HCT116 (cell line): ENCODE measurements around the gene CHL1. TPM values are rescaled to one million over a fixed set of nuclear protein-coding genes. Genes with fewer than 3 reads are reported as not detected.

ENCODE experiments used
- ATAC-seq: fragments of 200-7000 bp; cut with Tn5 transposase; 2 replicates; pipeline ENCODE4 v1.9.1; 2020; ENCODE audit warnings: mild to moderate bottlenecking, moderate library complexity
- BruUV-seq: library from RNA; stranded (reverse); fragments of 400-500 nt; replicated peaks from 2 replicates; lab custom pipeline; 2021; lab: Mats Ljungman, UMichigan
- CTCF ChIA-PET: fragments of 300-600 bp; sonication (Branson Sonifier 250); formaldehyde crosslinking; loops from one replicate; lab custom pipeline; 2021; ENCODE audit warnings: antibody characterized with exemption; lab: Charles Lee
- POLR2A ChIA-PET: fragments of 300-600, 350-600 bp; sonication (Branson Sonifier 250); formaldehyde crosslinking; loops from one replicate; lab custom pipeline; 2021; ENCODE audit warnings: antibody characterized with exemption; lab: Charles Lee
- RAD21 ChIA-PET, 2 experiments: fragments of 300-600 bp; sonication (Branson Sonifier 250); formaldehyde crosslinking; loops; one replicate each; lab custom pipeline; 2023; ENCODE audit warnings: low total read pairs in 2 of 2; ENCODE audit not compliant: uncharacterized antibody in 2 of 2, unreplicated experiment in 2 of 2, low non-redundant PET in 1 of 2; lab: Charles Lee
- DNase-seq: peaks from one replicate; pipeline ENCODE4 v3.0.0-alpha.2; 2010; ENCODE audit warnings: low read depth, low spot score
- H2AFZ ChIP-seq: fragments of 200-600 bp; shearing (Covaris generic), sonication (generic); 2 replicates; pipeline ENCODE4 v1.6.1; 2017; ENCODE audit warnings: low read depth, mixed run types, mixed read lengths, antibody characterized with exemption, low read length; ENCODE audit not compliant: poor library complexity, severe bottlenecking
- H3K27ac ChIP-seq: 2 replicates; pipeline ENCODE4 v1.5.1; 2012; ENCODE audit warnings: low read depth, low read length
- H3K27me3 ChIP-seq: fragments of 200-600 bp; sonication (generic); 2 replicates; pipeline ENCODE4 v1.6.1; 2016; ENCODE audit warnings: mixed run types, low read length, mixed read lengths; ENCODE audit not compliant: insufficient read depth
- H3K36me3 ChIP-seq, 2 experiments: fragments of 200-500 bp in 1 of 2; fragments of 200-600 bp in 1 of 2; sonication (Bioruptor generic) in 1 of 2; sonication (generic) in 1 of 2; 2 replicates each; pipeline versions ENCODE4 v1.5.1 to v1.6.1; 2014 to 2016; ENCODE audit warnings: low read length in 2 of 2, inconsistent platforms in 1 of 2, mixed read lengths in 1 of 2, mixed run types in 1 of 2; ENCODE audit not compliant: insufficient read depth in 2 of 2, control insufficient read depth in 1 of 2
- H3K4me1 ChIP-seq, 2 experiments: fragments of 200-600 bp in 1 of 2; sonication (generic) in 1 of 2; 2 replicates each; pipeline versions ENCODE4 v1.5.1 to v1.6.1; 2012 to 2017; ENCODE audit warnings: low read length in 2 of 2, inconsistent platforms in 1 of 2, mild to moderate bottlenecking in 1 of 2, mixed read lengths in 1 of 2, mixed run types in 1 of 2, moderate library complexity in 1 of 2; ENCODE audit not compliant: insufficient read depth in 2 of 2, control insufficient read depth in 1 of 2
- H3K4me2 ChIP-seq: fragments of 200-600 bp; sonication (generic); 2 replicates; pipeline ENCODE4 v1.6.1; 2017; ENCODE audit warnings: mixed run types, low read length, mixed read lengths
- H3K4me3 ChIP-seq, 2 experiments: fragments of 200-600 bp in 1 of 2; sonication (generic) in 1 of 2; replicated peaks in 1 of 2; 2 replicates each; pipeline ENCODE4 v1.5.1; 2011 to 2016; ENCODE audit warnings: low read length in 2 of 2, control low read depth in 1 of 2, low read depth in 1 of 2, mild to moderate bottlenecking in 1 of 2, mixed read lengths in 1 of 2, mixed run types in 1 of 2
- H3K79me2 ChIP-seq: fragments of 200-600 bp; sonication (generic); 2 replicates; pipeline ENCODE4 v1.6.1; 2017; ENCODE audit warnings: mild to moderate bottlenecking, mixed run types, low read length, moderate library complexity, mixed read lengths; ENCODE audit not compliant: insufficient read depth
- H3K9ac ChIP-seq: fragments of 200-600 bp; sonication (generic); 2 replicates; pipeline ENCODE4 v1.6.1; 2016; ENCODE audit warnings: low read length, mixed read lengths
- H3K9me2 ChIP-seq: fragments of 200-600 bp; sonication (generic), shearing (Covaris generic); 2 replicates; pipeline ENCODE4 v1.6.1; 2017; ENCODE audit warnings: mixed run types, mild to moderate bottlenecking, moderate library complexity; ENCODE audit not compliant: insufficient read depth
- H3K9me3 ChIP-seq, 2 experiments: fragments of 200-500 bp in 1 of 2; fragments of 200-600 bp in 1 of 2; sonication (Bioruptor generic) in 1 of 2; sonication (generic) in 1 of 2; 2 replicates each; pipeline ENCODE4 v1.6.1; 2014 to 2017; ENCODE audit warnings: low read length in 2 of 2, mixed read lengths in 2 of 2, inconsistent platforms in 1 of 2, low read depth in 1 of 2, mild to moderate bottlenecking in 1 of 2, mixed run types in 1 of 2, moderate library complexity in 1 of 2; ENCODE audit not compliant: control insufficient read depth in 1 of 2, insufficient read depth in 1 of 2
- H4K20me1 ChIP-seq: fragments of 200-600 bp; sonication (generic), shearing (Covaris generic); 2 replicates; pipeline ENCODE4 v1.6.1; 2017; ENCODE audit warnings: mixed run types, mild to moderate bottlenecking, moderate library complexity; ENCODE audit not compliant: insufficient read depth
- EGR1 ChIP-seq: IDR thresholded peaks from 2 replicates; pipeline ENCODE4 v1.6.1; 2012; ENCODE audit warnings: low read depth
- EZH2 ChIP-seq: fragments of 200-600 bp; sonication (generic); IDR thresholded peaks from 2 replicates; pipeline ENCODE4 v1.6.1; 2017; ENCODE audit warnings: antibody characterized with exemption, mixed run types
- EZH2phosphoT487 ChIP-seq: fragments of 200-600 bp; IDR thresholded peaks from 2 replicates; pipeline ENCODE4 v1.6.1; 2018; ENCODE audit warnings: antibody characterized with exemption, borderline replicate concordance
- JUND ChIP-seq: IDR thresholded peaks from 2 replicates; pipeline ENCODE4 v1.6.1; 2012
- POLR2A ChIP-seq: IDR thresholded peaks from 2 replicates; pipeline ENCODE4 v1.7.0; 2011; ENCODE audit warnings: borderline replicate concordance; ENCODE audit not compliant: insufficient read depth, insufficient read length; ENCODE audit errors: extremely low read depth
- TCF7L2 ChIP-seq: IDR thresholded peaks from 2 replicates; pipeline ENCODE4 v1.7.0; 2011; ENCODE audit warnings: borderline replicate concordance, inconsistent platforms; ENCODE audit not compliant: insufficient read depth, insufficient read length; ENCODE audit errors: extremely low read depth
- ZNF274 ChIP-seq: fragments of 200-500 bp; sonication (Bioruptor generic); IDR thresholded peaks from 2 replicates; pipeline ENCODE4 v1.6.1; 2014; ENCODE audit warnings: mild to moderate bottlenecking, low read depth, low read length, inconsistent platforms
- intact Hi-C: fragments of 100-400 bp; cut with micrococcal nuclease; formaldehyde crosslinking; loops from 2 replicates; pipeline ENCODE4 v1.10.0; 2022
- total RNA-seq: library from RNA; stranded (reverse); gene quantifications from one replicate; pipeline ENCODE4 v1.2.1, GENCODE V29; 2021; ENCODE audit not compliant: unreplicated experiment
- TF ChIP-seq, protein P1 (sequence below): IDR thresholded peaks from 2 replicates; pipeline ENCODE4 v1.6.1; 2012
- TF ChIP-seq, protein P2 (sequence below): IDR thresholded peaks from 2 replicates; pipeline ENCODE4 v1.6.1; 2011; ENCODE audit warnings: mild to moderate bottlenecking, low read length, moderate library complexity; ENCODE audit not compliant: insufficient replicate concordance; ENCODE audit errors: extremely low read depth

The CHL1 gene
- total RNA-seq, 1 experiment from 2014 or later = not detected

DNA sequence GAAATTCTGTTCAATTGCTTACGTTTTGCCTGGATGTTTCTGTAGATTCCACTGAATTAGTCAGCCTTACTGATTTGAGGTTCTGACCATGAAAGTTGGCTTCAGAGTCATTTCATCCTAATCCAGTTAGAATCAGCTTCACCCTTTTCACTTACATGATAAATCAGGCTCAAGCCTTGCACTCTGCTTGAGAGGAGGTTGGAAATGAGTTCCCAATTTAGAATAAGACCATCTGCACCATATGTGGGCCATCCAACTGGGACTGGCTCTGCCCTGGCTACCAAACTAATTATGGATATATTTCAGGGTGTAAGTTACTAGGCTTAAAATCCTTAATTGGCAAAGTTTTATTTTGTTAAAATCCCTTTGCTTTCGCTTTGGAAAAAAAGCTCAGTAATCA lies 255.7 kb downstream of the CHL1 start:
- ChIA-PET POLR2A (no interaction called here), RAD21 (no interaction called here), CTCF (no interaction called here)
- no peak for DNase-seq
- no peaks in the 10 kb centered on the region for H3K79me2 ChIP-seq
- no peaks in the 10 kb centered on the region for H3K36me3 ChIP-seq
- H3K9me2 ChIP-seq = no peaks in the 10 kb centered on the region
- H3K4me3 ChIP-seq = no peak overlapping the region
- no peak overlapping the region for H3K9ac ChIP-seq
- peaks cover 10 to 36% of the 10 kb centered on the region in 2 experiments; a peak in 3 of 4 replicates for H3K9me3 ChIP-seq
- no peak overlapping the region for H3K4me2 ChIP-seq
- H3K27me3 ChIP-seq = no peaks in the 10 kb centered on the region
- no peaks in the 10 kb centered on the region for H3K4me1 ChIP-seq
- H2AFZ ChIP-seq = no peak overlapping the region
- ATAC-seq = no peak
- no peaks in the 10 kb centered on the region for H4K20me1 ChIP-seq
- intact Hi-C loops = no loop called here
- TF ChIP-seq EGR1 (no peak), EZH2 (no peak), TCF7L2 (no peak), ZNF274 (no peak), EZH2phosphoT487 (no peak), POLR2A (no peak), JUND (no peak)
- TF ChIP-seq, protein P1, sequence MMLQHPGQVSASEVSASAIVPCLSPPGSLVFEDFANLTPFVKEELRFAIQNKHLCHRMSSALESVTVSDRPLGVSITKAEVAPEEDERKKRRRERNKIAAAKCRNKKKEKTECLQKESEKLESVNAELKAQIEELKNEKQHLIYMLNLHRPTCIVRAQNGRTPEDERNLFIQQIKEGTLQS = no peak
- TF ChIP-seq, protein P2, sequence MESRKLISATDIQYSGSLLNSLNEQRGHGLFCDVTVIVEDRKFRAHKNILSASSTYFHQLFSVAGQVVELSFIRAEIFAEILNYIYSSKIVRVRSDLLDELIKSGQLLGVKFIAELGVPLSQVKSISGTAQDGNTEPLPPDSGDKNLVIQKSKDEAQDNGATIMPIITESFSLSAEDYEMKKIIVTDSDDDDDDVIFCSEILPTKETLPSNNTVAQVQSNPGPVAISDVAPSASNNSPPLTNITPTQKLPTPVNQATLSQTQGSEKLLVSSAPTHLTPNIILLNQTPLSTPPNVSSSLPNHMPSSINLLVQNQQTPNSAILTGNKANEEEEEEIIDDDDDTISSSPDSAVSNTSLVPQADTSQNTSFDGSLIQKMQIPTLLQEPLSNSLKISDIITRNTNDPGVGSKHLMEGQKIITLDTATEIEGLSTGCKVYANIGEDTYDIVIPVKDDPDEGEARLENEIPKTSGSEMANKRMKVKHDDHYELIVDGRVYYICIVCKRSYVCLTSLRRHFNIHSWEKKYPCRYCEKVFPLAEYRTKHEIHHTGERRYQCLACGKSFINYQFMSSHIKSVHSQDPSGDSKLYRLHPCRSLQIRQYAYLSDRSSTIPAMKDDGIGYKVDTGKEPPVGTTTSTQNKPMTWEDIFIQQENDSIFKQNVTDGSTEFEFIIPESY = no peak
- TF ChIP-seq, all 23 proteins: peak for 0
- BruUV-seq = no TSS peak
- no peak overlapping the region for H3K27ac ChIP-seq
